H9 (cell line): ENCODE data around the gene GUCA1C. TPM values are rescaled to one million over a fixed set of nuclear protein-coding genes. Genes with fewer than 3 reads are reported as not detected.

ENCODE experiments used
- DNase-seq: peaks from one replicate; pipeline ENCODE4 v3.0.0-alpha.2; 2017
- H2AFZ ChIP-seq: one replicate; pipeline ENCODE4 v1.6.1; 2013; ENCODE audit warnings: mild to moderate bottlenecking, low read length, control low read depth, moderate library complexity
- H2AK5ac ChIP-seq: 2 replicates; pipeline ENCODE4 v1.6.1; 2013; ENCODE audit warnings: low read length, control low read depth, mixed read lengths; ENCODE audit not compliant: insufficient read length
- H2BK120ac ChIP-seq: one replicate; pipeline ENCODE4 v1.6.1; 2013; ENCODE audit warnings: low read depth, mild to moderate bottlenecking, low read length, control low read depth, inconsistent platforms; ENCODE audit not compliant: poor library complexity, severe bottlenecking
- H2BK12ac ChIP-seq: 2 replicates; pipeline ENCODE4 v1.6.1; 2013; ENCODE audit warnings: low read length, control low read depth, mixed read lengths, low read depth; ENCODE audit not compliant: insufficient read length
- H2BK15ac ChIP-seq: 2 replicates; pipeline ENCODE4 v1.6.1; 2013; ENCODE audit warnings: low read depth, low read length, control low read depth
- H2BK20ac ChIP-seq: one replicate; pipeline ENCODE4 v1.6.1; 2013; ENCODE audit warnings: low read depth, mild to moderate bottlenecking, low read length, control low read depth, inconsistent platforms; ENCODE audit not compliant: poor library complexity, severe bottlenecking
- H2BK5ac ChIP-seq: 2 replicates; pipeline ENCODE4 v1.6.1; 2013; ENCODE audit warnings: low read length, control low read depth, mixed read lengths; ENCODE audit not compliant: insufficient read length
- H3K14ac ChIP-seq: 2 replicates; pipeline ENCODE4 v1.6.1; 2013; ENCODE audit warnings: low read length, control low read depth; ENCODE audit not compliant: insufficient read depth
- H3K18ac ChIP-seq: 2 replicates; pipeline ENCODE4 v1.6.1; 2013; ENCODE audit warnings: low read depth, mild to moderate bottlenecking, mixed read lengths, low read length, control low read depth; ENCODE audit not compliant: insufficient read length
- H3K23ac ChIP-seq: 2 replicates; pipeline ENCODE4 v1.6.1; 2013; ENCODE audit warnings: low read length, control low read depth, mixed read lengths, low read depth; ENCODE audit not compliant: insufficient read length
- H3K23me2 ChIP-seq: 2 replicates; pipeline ENCODE4 v1.6.1; 2013; ENCODE audit warnings: low read depth, mild to moderate bottlenecking, mixed read lengths, low read length, control low read depth; ENCODE audit not compliant: insufficient read length, poor library complexity, severe bottlenecking
- H3K27ac ChIP-seq: 2 replicates; pipeline ENCODE4 v1.5.1; 2013; ENCODE audit warnings: low read length, control low read depth, mixed read lengths, low read depth; ENCODE audit not compliant: insufficient read length
- H3K27me3 ChIP-seq: 2 replicates; pipeline ENCODE4 v1.6.1; 2013; ENCODE audit warnings: low read length, control low read depth, inconsistent platforms; ENCODE audit not compliant: insufficient read depth
- H3K4ac ChIP-seq: 2 replicates; pipeline ENCODE4 v1.6.1; 2013; ENCODE audit warnings: low read depth, mild to moderate bottlenecking, control low read depth, inconsistent platforms, low read length, moderate library complexity
- H3K4me1 ChIP-seq: 2 replicates; pipeline ENCODE4 v1.6.1; 2013; ENCODE audit warnings: low read length, control low read depth, inconsistent platforms; ENCODE audit not compliant: insufficient read depth
- H3K4me2 ChIP-seq: 2 replicates; pipeline ENCODE4 v1.6.1; 2013; ENCODE audit warnings: low read length, control low read depth, mixed read lengths; ENCODE audit not compliant: insufficient read length, insufficient read depth
- H3K56ac ChIP-seq: 2 replicates; pipeline ENCODE4 v1.6.1; 2013; ENCODE audit warnings: low read depth, mild to moderate bottlenecking, mixed read lengths, low read length, control low read depth; ENCODE audit not compliant: insufficient read length
- H3K79me1 ChIP-seq: 2 replicates; pipeline ENCODE4 v1.6.1; 2013; ENCODE audit warnings: low read depth, mild to moderate bottlenecking, moderate library complexity, low read length, control low read depth, inconsistent platforms; ENCODE audit not compliant: insufficient read depth, poor library complexity, severe bottlenecking
- H3K79me2 ChIP-seq: 2 replicates; pipeline ENCODE4 v1.6.1; 2013; ENCODE audit warnings: low read length, control low read depth, inconsistent platforms; ENCODE audit not compliant: insufficient read depth
- H3K9ac ChIP-seq: 2 replicates; pipeline ENCODE4 v1.6.1; 2013; ENCODE audit warnings: low read length, control low read depth, mixed read lengths; ENCODE audit not compliant: insufficient read length; ENCODE audit errors: extremely low read depth
- H3K9me3 ChIP-seq: one replicate; pipeline ENCODE4 v1.6.1; 2013; ENCODE audit warnings: low read depth, low read length, inconsistent platforms; ENCODE audit not compliant: control insufficient read depth
- H3T11ph ChIP-seq: one replicate; pipeline ENCODE4 v1.6.1; 2013; ENCODE audit warnings: mild to moderate bottlenecking, low read length, control low read depth, inconsistent platforms
- H4K20me1 ChIP-seq: one replicate; pipeline ENCODE4 v1.6.1; 2013; ENCODE audit not compliant: control insufficient read depth, insufficient read length, insufficient read depth
- H4K5ac ChIP-seq: 2 replicates; pipeline ENCODE4 v1.6.1; 2013; ENCODE audit warnings: low read depth, mild to moderate bottlenecking, mixed read lengths, low read length, control low read depth; ENCODE audit not compliant: insufficient read length
- H4K8ac ChIP-seq: replicated peaks from 2 replicates; pipeline ENCODE4 v1.6.1; 2013; ENCODE audit warnings: low read length, control low read depth, mixed read lengths, low read depth; ENCODE audit not compliant: insufficient read length
- H4K91ac ChIP-seq: 2 replicates; pipeline ENCODE4 v1.6.1; 2013; ENCODE audit warnings: low read depth, mild to moderate bottlenecking, moderate library complexity, mixed read lengths, low read length, control low read depth; ENCODE audit not compliant: insufficient read length
- H3K27ac Mint-ChIP-seq, 3 experiments: 2 replicates in 2 of 3; 3 replicates in 1 of 3; pipeline ENCODE4 v1.8.0; 2020 to 2021; ENCODE audit warnings: mixed read lengths in 3 of 3, mild to moderate bottlenecking in 1 of 3, moderate library complexity in 1 of 3
- H3K27me3 Mint-ChIP-seq: 2 replicates; pipeline ENCODE4 v1.8.0; 2021; ENCODE audit warnings: low read depth, mild to moderate bottlenecking, moderate library complexity, mixed read lengths
- H3K36me3 Mint-ChIP-seq, 3 experiments: 2 replicates in 2 of 3; 3 replicates in 1 of 3; pipeline ENCODE4 v1.8.0; 2020 to 2021; ENCODE audit warnings: low read depth in 3 of 3, mixed read lengths in 3 of 3; ENCODE audit not compliant: insufficient read depth in 1 of 3
- H3K4me1 Mint-ChIP-seq, 2 experiments: 2 replicates each; pipeline ENCODE4 v1.8.0; 2020; ENCODE audit warnings: mixed read lengths in 2 of 2
- H3K4me3 Mint-ChIP-seq, 2 experiments: 2 replicates in 1 of 2; 3 replicates in 1 of 2; pipeline ENCODE4 v1.8.0; 2020 to 2021; ENCODE audit warnings: mild to moderate bottlenecking in 2 of 2, mixed read lengths in 2 of 2, moderate library complexity in 1 of 2
- H3K9me3 Mint-ChIP-seq, 2 experiments: 2 replicates in 1 of 2; 3 replicates in 1 of 2; pipeline ENCODE4 v1.8.0; 2020; ENCODE audit warnings: mild to moderate bottlenecking in 2 of 2, mixed read lengths in 2 of 2, moderate library complexity in 1 of 2
- CTCF ChIP-seq: fragments of 200-600 bp; sonication (generic); conservative IDR thresholded peaks from 3 replicates; pipeline ENCODE4 v1.8.0; 2021; ENCODE audit warnings: antibody characterized with exemption, mild to moderate bottlenecking
- WGBS: extraction: QIAGEN DNeasy Blood & Tissue Kit; methylation state at CpG from one replicate; pipeline ENCODE4 v1.1.7; 2013; ENCODE audit warnings: missing lambda C conversion rate, low lambda C conversion rate, mixed read lengths; ENCODE audit not compliant: insufficient read length; ENCODE audit errors: extremely low coverage; 5-methylcytosine and 5-hydroxymethylcytosine counted together
- total RNA-seq: library from RNA; stranded (reverse); gene quantifications from 2 replicates; pipeline ENCODE4 v1.2.1, GENCODE V29; 2021

Gene GUCA1C
- total RNA-seq, 1 experiment from 2014 or later = not detected

GRCh38 chr3:108899530-108899929 lies 54.1 kb downstream of the GUCA1C start:
- H3T11ph ChIP-seq = no peak overlapping the region
- H2BK15ac ChIP-seq = no peak overlapping the region
- peak overlapping the region in 1 of 3 experiments; percentile 64; a peak in 2 of 7 replicates for H3K27ac Mint-ChIP-seq
- no peak overlapping the region for H3K14ac ChIP-seq
- no peak overlapping the region for H2AFZ ChIP-seq
- no peak overlapping the region for H3K4ac ChIP-seq
- no peak overlapping the region for H2AK5ac ChIP-seq
- H4K5ac ChIP-seq = no peak overlapping the region
- H3K56ac ChIP-seq = no peak overlapping the region
- no peaks in the 10 kb centered on the region for H3K36me3 Mint-ChIP-seq
- no peak overlapping the region for H2BK120ac ChIP-seq
- no peak for DNase-seq
- H2BK20ac ChIP-seq = no peak overlapping the region
- no peak overlapping the region for H3K23ac ChIP-seq
- H3K9me3 ChIP-seq = no peaks in the 10 kb centered on the region
- H3K4me3 Mint-ChIP-seq = no peak overlapping the region
- no peak overlapping the region for H4K91ac ChIP-seq
- no peaks in the 10 kb centered on the region for H3K27me3 ChIP-seq
- H4K20me1 ChIP-seq = no peaks in the 10 kb centered on the region
- no peaks in the 10 kb centered on the region for H3K23me2 ChIP-seq
- H4K8ac ChIP-seq = no peak overlapping the region
- H3K9me3 Mint-ChIP-seq = no peaks in the 10 kb centered on the region; a peak in 1 of 5 replicates
- no peaks in the 10 kb centered on the region for H3K79me1 ChIP-seq
- peaks cover 1% of the 10 kb centered on the region; the same call in 1 of the 2 replicates for H3K27me3 Mint-ChIP-seq
- H2BK5ac ChIP-seq = no peak overlapping the region
- no peak overlapping the region for H3K9ac ChIP-seq
- no peak for TF ChIP-seq CTCF
- H3K4me2 ChIP-seq = no peak overlapping the region
- WGBS = no CpG with 5 or more reads among the region's 3 CpGs
- H2BK12ac ChIP-seq = no peak overlapping the region
- no peaks in the 10 kb centered on the region for H3K4me1 ChIP-seq
- H3K79me2 ChIP-seq = no peaks in the 10 kb centered on the region
- H3K4me1 Mint-ChIP-seq = no peaks in the 10 kb centered on the region
- no peak overlapping the region for H3K27ac ChIP-seq
- no peak overlapping the region for H3K18ac ChIP-seq
